HEK293 (cell line): ENCODE results near the gene PAQR6.
A peak's percentile ranks its signal among the peaks of the same experiment; 100 is the strongest.

Source experiments
- IKZF3 ChIP-seq: fragments of 450-650 bp; IDR thresholded peaks from 2 replicates; pipeline ENCODE4 v1.5.0; 2018; ENCODE audit warnings: missing biosample characterization, mild to moderate bottlenecking, missing genetic modification characterization, moderate library complexity
- KLF16 ChIP-seq: fragments of 450-650 bp; formaldehyde crosslinking; IDR thresholded peaks from 2 replicates; pipeline ENCODE4 v1.5.1; 2017; ENCODE audit warnings: missing biosample characterization, missing genetic modification characterization
- KLF8 ChIP-seq: fragments of 450-650 bp; formaldehyde crosslinking; IDR thresholded peaks from 2 replicates; pipeline ENCODE4 v1.5.1; 2016; ENCODE audit warnings: missing biosample characterization, missing genetic modification characterization
- PRDM2 ChIP-seq: fragments of 450-650 bp; formaldehyde crosslinking; IDR thresholded peaks from 2 replicates; pipeline ENCODE4 v1.5.1; 2016; ENCODE audit warnings: missing biosample characterization, missing genetic modification characterization, borderline replicate concordance
- RBAK ChIP-seq: fragments of 450-650 bp; formaldehyde crosslinking; IDR thresholded peaks from 2 replicates; pipeline ENCODE4 v1.5.1; 2016; ENCODE audit warnings: missing biosample characterization, missing genetic modification characterization
- ZNF121 ChIP-seq: fragments of 450-650 bp; formaldehyde crosslinking; IDR thresholded peaks from 2 replicates; pipeline ENCODE4 v1.5.1; 2016; ENCODE audit warnings: missing biosample characterization, missing genetic modification characterization
- ZNF341 ChIP-seq: fragments of 450-650 bp; formaldehyde crosslinking; IDR thresholded peaks from 2 replicates; pipeline ENCODE4; 2016; ENCODE audit warnings: low read depth, missing biosample characterization, missing genetic modification characterization
- ZNF366 ChIP-seq: fragments of 450-650 bp; formaldehyde crosslinking; conservative IDR thresholded peaks from 2 replicates; pipeline ENCODE4 v1.5.1; 2016; ENCODE audit warnings: missing biosample characterization, missing genetic modification characterization
- ZNF391 ChIP-seq: fragments of 450-650 bp; formaldehyde crosslinking; IDR thresholded peaks from 2 replicates; pipeline ENCODE4 v1.5.1; 2016; ENCODE audit warnings: low read depth, missing biosample characterization, missing genetic modification characterization, borderline replicate concordance
- ZNF449 ChIP-seq: fragments of 450-650 bp; formaldehyde crosslinking; IDR thresholded peaks from 2 replicates; pipeline ENCODE4 v1.5.1; 2017; ENCODE audit warnings: missing biosample characterization, mild to moderate bottlenecking, missing genetic modification characterization, moderate library complexity
- ZNF501 ChIP-seq: fragments of 450-650 bp; formaldehyde crosslinking; IDR thresholded peaks from 2 replicates; pipeline ENCODE4 v1.5.1; 2016; ENCODE audit warnings: missing biosample characterization, missing genetic modification characterization
- ZNF621 ChIP-seq: fragments of 450-650 bp; formaldehyde crosslinking; IDR thresholded peaks from 2 replicates; pipeline ENCODE4 v1.5.1; 2017; ENCODE audit warnings: missing biosample characterization, missing genetic modification characterization
- ZNF645 ChIP-seq: fragments of 450-650 bp; formaldehyde crosslinking; IDR thresholded peaks from 2 replicates; pipeline ENCODE4; 2016; ENCODE audit warnings: missing biosample characterization, missing genetic modification characterization
- ZNF664 ChIP-seq: fragments of 450-650 bp; formaldehyde crosslinking; IDR thresholded peaks from 2 replicates; pipeline ENCODE4 v1.5.1; 2016; ENCODE audit warnings: missing biosample characterization, missing genetic modification characterization
- ZNF670 ChIP-seq: fragments of 450-650 bp; formaldehyde crosslinking; IDR thresholded peaks from 2 replicates; pipeline ENCODE4 v1.5.1; 2016; ENCODE audit warnings: missing biosample characterization, missing genetic modification characterization, low read depth
- ZSCAN4 ChIP-seq: fragments of 450-650 bp; formaldehyde crosslinking; IDR thresholded peaks from 2 replicates; pipeline ENCODE4 v1.5.1; 2017; ENCODE audit warnings: missing biosample characterization, missing genetic modification characterization
- TF ChIP-seq, protein P1 (sequence below): fragments of 450-650 bp; formaldehyde crosslinking; IDR thresholded peaks from 2 replicates; pipeline ENCODE4 v1.5.1; 2016; ENCODE audit warnings: missing biosample characterization, missing genetic modification characterization
- TF ChIP-seq, protein P2 (sequence below): fragments of 450-650 bp; formaldehyde crosslinking; conservative IDR thresholded peaks from 2 replicates; pipeline ENCODE4 v1.5.1; 2016; ENCODE audit warnings: low read depth, missing biosample characterization, missing genetic modification characterization
- TF ChIP-seq, protein P3 (sequence below): fragments of 450-650 bp; IDR thresholded peaks from 2 replicates; pipeline ENCODE4 v1.5.1; 2018; ENCODE audit warnings: missing biosample characterization, mild to moderate bottlenecking, missing genetic modification characterization

The PAQR6 gene

DNA sequence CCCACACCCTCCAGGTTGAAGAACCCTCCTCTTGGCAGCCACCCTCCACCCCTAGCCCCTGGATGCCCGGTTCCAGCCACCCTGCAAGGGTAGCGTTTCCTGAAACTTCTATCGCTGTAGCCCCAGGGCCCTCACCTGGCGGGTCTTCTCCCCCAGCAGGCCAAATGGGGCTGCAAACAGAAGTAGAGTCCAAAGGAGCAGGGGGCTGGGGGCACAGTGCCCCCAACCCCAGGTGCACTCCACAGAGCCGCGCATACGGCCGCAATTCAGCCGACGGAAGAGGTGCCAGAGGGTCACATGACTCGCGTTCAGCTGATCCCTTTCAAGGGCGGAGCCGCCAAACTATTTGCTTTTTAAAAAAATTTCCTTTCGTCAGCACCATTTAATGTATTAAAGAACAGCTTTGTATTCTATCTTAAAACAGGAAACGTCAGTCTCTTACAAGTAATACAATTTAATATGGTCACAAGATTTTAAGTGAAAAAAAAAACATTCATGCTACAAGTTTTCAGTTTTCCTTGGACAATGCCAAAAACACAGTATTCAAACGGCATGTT is 47.6 kb upstream of the PAQR6 start, which contains the start of gene GLMP (continued):
- TF ChIP-seq ZNF670 (tag by site-specific recombination) (no peak), ZNF645 (tag by site-specific recombination) (no peak), KLF16 (peak; percentile 35; the same call in 1 of the 2 replicates), RBAK (no peak), ZNF366 (tag by site-specific recombination) (no peak), ZSCAN4 (tag by site-specific recombination) (no peak), KLF8 (tag by site-specific recombination) (peak; percentile 49; the same call in 1 of the 2 replicates), ZNF449 (tag by site-specific recombination) (no peak), IKZF3 (tag by site-specific recombination) (no peak), PRDM2 (tag by site-specific recombination) (no peak), ZNF391 (tag by site-specific recombination) (no peak), ZNF621 (no peak), ZNF664 (no peak), ZNF121 (tag by site-specific recombination) (no peak), ZNF341 (no peak), ZNF501 (tag by site-specific recombination) (no peak)
- TF ChIP-seq, protein P1, sequence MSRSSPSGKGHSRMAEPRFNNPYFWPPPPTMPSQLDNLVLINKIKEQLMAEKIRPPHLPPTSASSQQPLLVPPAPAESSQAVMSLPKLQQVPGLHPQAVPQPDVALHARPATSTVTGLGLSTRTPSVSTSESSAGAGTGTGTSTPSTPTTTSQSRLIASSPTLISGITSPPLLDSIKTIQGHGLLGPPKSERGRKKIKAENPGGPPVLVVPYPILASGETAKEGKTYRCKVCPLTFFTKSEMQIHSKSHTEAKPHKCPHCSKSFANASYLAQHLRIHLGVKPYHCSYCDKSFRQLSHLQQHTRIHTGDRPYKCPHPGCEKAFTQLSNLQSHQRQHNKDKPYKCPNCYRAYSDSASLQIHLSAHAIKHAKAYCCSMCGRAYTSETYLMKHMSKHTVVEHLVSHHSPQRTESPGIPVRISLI (tag by site-specific recombination) = peak; percentile 62
- TF ChIP-seq, protein P2, sequence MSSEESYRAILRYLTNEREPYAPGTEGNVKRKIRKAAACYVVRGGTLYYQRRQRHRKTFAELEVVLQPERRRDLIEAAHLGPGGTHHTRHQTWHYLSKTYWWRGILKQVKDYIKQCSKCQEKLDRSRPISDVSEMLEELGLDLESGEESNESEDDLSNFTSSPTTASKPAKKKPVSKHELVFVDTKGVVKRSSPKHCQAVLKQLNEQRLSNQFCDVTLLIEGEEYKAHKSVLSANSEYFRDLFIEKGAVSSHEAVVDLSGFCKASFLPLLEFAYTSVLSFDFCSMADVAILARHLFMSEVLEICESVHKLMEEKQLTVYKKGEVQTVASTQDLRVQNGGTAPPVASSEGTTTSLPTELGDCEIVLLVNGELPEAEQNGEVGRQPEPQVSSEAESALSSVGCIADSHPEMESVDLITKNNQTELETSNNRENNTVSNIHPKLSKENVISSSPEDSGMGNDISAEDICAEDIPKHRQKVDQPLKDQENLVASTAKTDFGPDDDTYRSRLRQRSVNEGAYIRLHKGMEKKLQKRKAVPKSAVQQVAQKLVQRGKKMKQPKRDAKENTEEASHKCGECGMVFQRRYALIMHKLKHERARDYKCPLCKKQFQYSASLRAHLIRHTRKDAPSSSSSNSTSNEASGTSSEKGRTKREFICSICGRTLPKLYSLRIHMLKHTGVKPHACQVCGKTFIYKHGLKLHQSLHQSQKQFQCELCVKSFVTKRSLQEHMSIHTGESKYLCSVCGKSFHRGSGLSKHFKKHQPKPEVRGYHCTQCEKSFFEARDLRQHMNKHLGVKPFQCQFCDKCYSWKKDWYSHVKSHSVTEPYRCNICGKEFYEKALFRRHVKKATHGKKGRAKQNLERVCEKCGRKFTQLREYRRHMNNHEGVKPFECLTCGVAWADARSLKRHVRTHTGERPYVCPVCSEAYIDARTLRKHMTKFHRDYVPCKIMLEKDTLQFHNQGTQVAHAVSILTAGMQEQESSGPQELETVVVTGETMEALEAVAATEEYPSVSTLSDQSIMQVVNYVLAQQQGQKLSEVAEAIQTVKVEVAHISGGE (tag by site-specific recombination) = no peak
- TF ChIP-seq, protein P3, sequence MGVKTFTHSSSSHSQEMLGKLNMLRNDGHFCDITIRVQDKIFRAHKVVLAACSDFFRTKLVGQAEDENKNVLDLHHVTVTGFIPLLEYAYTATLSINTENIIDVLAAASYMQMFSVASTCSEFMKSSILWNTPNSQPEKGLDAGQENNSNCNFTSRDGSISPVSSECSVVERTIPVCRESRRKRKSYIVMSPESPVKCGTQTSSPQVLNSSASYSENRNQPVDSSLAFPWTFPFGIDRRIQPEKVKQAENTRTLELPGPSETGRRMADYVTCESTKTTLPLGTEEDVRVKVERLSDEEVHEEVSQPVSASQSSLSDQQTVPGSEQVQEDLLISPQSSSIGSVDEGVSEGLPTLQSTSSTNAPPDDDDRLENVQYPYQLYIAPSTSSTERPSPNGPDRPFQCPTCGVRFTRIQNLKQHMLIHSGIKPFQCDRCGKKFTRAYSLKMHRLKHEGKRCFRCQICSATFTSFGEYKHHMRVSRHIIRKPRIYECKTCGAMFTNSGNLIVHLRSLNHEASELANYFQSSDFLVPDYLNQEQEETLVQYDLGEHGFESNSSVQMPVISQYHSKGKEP (tag by site-specific recombination) = no peak
